ENCODE data around the gene PDZD4. TPM values are rescaled to one million over a fixed set of nuclear protein-coding genes. Genes with fewer than 3 reads are reported as not detected.

PDZD4 gene
- total RNA-seq, 2 experiments from 2014 or later: not detected

DNA sequence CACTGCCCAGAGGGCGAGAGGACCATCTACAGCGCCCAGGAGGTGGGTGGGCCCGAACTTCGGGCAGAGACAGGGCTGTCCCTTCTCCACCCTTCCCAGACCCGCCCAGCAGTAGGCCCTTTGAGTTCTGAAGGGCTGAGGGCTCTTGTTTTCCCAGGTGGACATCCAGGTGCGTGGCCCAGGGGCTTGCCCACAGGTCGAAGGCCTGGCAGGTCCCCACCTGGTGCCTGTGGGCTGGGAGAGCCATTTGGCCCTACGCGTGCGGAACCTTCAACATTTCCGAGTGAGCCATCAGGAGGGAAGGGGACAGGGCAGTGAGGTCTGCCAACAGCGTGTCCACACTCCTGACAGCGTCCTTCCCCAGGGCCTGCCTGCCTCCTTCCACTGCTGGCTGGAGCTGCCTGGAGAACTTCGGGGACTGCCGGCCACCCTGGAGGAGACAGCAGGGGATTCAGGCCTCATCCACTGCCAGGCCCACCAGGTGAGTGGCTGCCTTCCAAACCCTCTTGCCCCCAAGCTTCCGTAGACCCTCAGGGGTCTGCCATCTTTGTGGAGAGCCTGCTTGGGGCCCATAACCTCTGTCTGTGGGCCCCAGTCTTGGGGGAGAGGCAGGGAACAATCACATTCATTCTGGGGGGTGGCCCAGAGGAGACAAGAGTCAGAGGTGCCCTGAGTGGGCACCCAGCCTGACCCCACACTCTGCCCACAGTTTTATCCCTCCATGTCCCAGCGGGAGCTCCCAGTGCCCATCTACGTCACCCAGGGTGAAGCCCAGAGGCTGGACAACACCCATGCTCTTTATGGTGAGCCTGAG lies 59.5 kb downstream of the PDZD4 start:
- CTCF ChIA-PET (ENCODE audit: unreplicated experiment): no interaction called here
- Histone ChIP-seq H3K27ac (ENCODE audit: low read depth, low read length, poor library complexity, severe bottlenecking) (no peak overlapping the region), H3K36me3 (ENCODE audit: insufficient read depth, low read length) (no peaks in the 10 kb centered on the region), H2AFZ (ENCODE audit: low read length) (no peak overlapping the region), H3K4me3 (ENCODE audit: low read depth, low read length, poor library complexity, severe bottlenecking) (no peak overlapping the region), H3K9me2 (ENCODE audit: insufficient read depth, low read length) (no peaks in the 10 kb centered on the region), H3K4me2 (ENCODE audit: low read length) (no peak overlapping the region), H4K20me1 (ENCODE audit: insufficient read depth, low read length) (no peaks in the 10 kb centered on the region), H3K79me2 (ENCODE audit: insufficient read depth, low read depth, low read length) (no peaks in the 10 kb centered on the region), H3K9me3 (ENCODE audit: low read length) (no peaks in the 10 kb centered on the region), H3K4me1 (ENCODE audit: insufficient read depth, low read length, poor library complexity, severe bottlenecking) (peaks cover 5% of the 10 kb centered on the region)
- BruUV-seq (replicated peaks): no TSS peak
- intact Hi-C loops (cut with micrococcal nuclease; ENCODE audit: unreplicated experiment): no loop called here
- TF ChIP-seq EZH2phosphoT487 (IDR thresholded peaks at IDR 0.05; ENCODE audit: borderline replicate concordance, low read depth, low read length) (no peak), CTCF (conservative IDR thresholded peaks at IDR 0.05; ENCODE audit: low read length) (no peak)
- DNase-seq (ENCODE audit: low spot score): no peak
- POLR2A ChIA-PET: no interaction called here

DNA sequence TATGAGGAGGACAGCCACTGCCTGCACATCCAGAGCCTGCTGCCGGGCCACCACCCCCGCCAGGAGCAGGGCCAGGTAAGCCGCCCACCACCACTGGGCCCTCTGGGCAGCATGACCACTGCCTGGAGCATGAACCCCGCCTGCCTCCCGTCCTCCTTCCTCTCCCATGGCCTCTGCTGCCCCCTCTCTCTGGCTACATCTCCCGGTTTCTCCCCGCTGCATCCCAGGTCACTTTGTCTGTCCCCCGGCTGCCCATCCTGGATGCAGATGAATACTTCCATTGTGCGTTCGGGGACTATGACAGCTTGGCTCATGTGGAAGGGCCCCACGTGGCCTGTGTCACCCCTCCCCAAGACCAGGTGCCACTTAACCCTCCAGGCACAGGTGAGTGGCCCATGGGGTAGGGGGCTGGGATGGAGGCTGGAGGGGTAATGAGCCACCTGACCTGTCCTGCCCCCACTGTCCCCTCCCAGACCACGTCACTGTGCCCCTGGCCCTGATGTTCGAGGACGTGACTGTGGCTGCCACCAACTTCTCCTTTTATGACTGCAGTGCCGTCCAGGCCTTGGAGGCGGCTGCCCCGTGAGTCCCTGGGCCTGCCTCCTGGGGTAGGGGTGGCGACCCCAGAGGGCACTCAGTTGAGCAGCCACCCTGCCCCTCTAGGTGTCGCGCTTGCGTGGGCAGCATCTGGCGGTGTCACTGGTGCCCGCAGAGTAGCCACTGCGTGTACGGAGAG lies 60.3 kb downstream of the PDZD4 start:
- H4K20me1 ChIP-seq (ENCODE audit: insufficient read depth, low read length): no peaks in the 10 kb centered on the region
- intact Hi-C loops (cut with micrococcal nuclease; ENCODE audit: unreplicated experiment): loop anchor here (10.0 kb wide), 2 partner anchors 65 to 85 kb away; partner anchors contain the start of genes PDZD4 and SLC6A8
- no peaks in the 10 kb centered on the region for H3K36me3 ChIP-seq (ENCODE audit: insufficient read depth, low read length)
- H3K9me3 ChIP-seq (ENCODE audit: low read length): no peaks in the 10 kb centered on the region
- ChIA-PET CTCF (ENCODE audit: unreplicated experiment) (no interaction called here), POLR2A (no interaction called here)
- no peaks in the 10 kb centered on the region for H3K9me2 ChIP-seq (ENCODE audit: insufficient read depth, low read length)
- H2AFZ ChIP-seq (ENCODE audit: low read length): no peak overlapping the region
- TF ChIP-seq EZH2phosphoT487 (IDR thresholded peaks at IDR 0.05; ENCODE audit: borderline replicate concordance, low read depth, low read length) (no peak), CTCF (conservative IDR thresholded peaks at IDR 0.05; ENCODE audit: low read length) (no peak)
- no peaks in the 10 kb centered on the region for H3K79me2 ChIP-seq (ENCODE audit: insufficient read depth, low read depth, low read length)
- H3K4me1 ChIP-seq (ENCODE audit: insufficient read depth, low read length, poor library complexity, severe bottlenecking): peaks cover 6% of the 10 kb centered on the region
- no peak overlapping the region for H3K4me3 ChIP-seq (ENCODE audit: low read depth, low read length, poor library complexity, severe bottlenecking)
- BruUV-seq (replicated peaks): no TSS peak
- DNase-seq (ENCODE audit: low spot score): no peak
- no peak overlapping the region for H3K27ac ChIP-seq (ENCODE audit: low read depth, low read length, poor library complexity, severe bottlenecking)
- no peak overlapping the region for H3K4me2 ChIP-seq (ENCODE audit: low read length)

Measured in OCI-LY7 (cell line).